Heart left ventricle (tissue), 16 donors: ENCODE results near the gene SSB. TPM values are rescaled to one million over a fixed set of nuclear protein-coding genes. Genes with fewer than 3 reads are reported as not detected.

Experiments
- ATAC-seq, 4 donors: fragments of 200-7000 bp; cut with Tn5 transposase; one replicate each; pipeline ENCODE4 v1.9.1; 2020 to 2022; ENCODE audit warnings: moderate library complexity in 4 of 4, mild to moderate bottlenecking in 3 of 4, moderate number of reproducible peaks in 1 of 4
- DNase-seq, 5 donors: peaks; one replicate each; pipeline ENCODE4 v3.0.0-alpha.2; 2020
- H3K27ac ChIP-seq, 12 donors: fragments of 200-600 bp; sonication (generic) in 4 of 12; one replicate each; pipeline versions ENCODE4 v1.5.0 to v1.8.0; 2016 to 2022; ENCODE audit warnings: mild to moderate bottlenecking in 2 of 12
- H3K27me3 ChIP-seq, 9 donors: fragments of 200-600 bp; sonication (generic) in 2 of 9; one replicate each; pipeline versions ENCODE4 v1.5.1 to v1.8.0; 2016 to 2022; ENCODE audit warnings: mild to moderate bottlenecking in 3 of 9
- H3K36me3 ChIP-seq, 9 donors: fragments of 200-600 bp; sonication (generic) in 2 of 9; one replicate each; pipeline versions ENCODE4 v1.5.0 to v1.8.0; 2018 to 2022; ENCODE audit warnings: mild to moderate bottlenecking in 2 of 9
- H3K4me1 ChIP-seq, 12 donors: fragments of 200-600 bp; sonication (generic) in 4 of 12; one replicate each; pipeline versions ENCODE4 v1.5.0 to v1.8.0; 2016 to 2022; ENCODE audit warnings: mild to moderate bottlenecking in 3 of 12
- H3K4me3 ChIP-seq, 12 donors: fragments of 200-600 bp; sonication (generic) in 4 of 12; one replicate each; pipeline versions ENCODE4 v1.5.0 to v1.8.0; 2017 to 2022; ENCODE audit warnings: mild to moderate bottlenecking in 9 of 12, moderate library complexity in 4 of 12
- H3K9me3 ChIP-seq, 12 donors: fragments of 200-600 bp; sonication (generic) in 4 of 12; one replicate each; pipeline versions ENCODE4 v1.5.0 to v1.8.0; 2016 to 2022; ENCODE audit warnings: mild to moderate bottlenecking in 1 of 12
- POLR2A ChIP-seq, 2 donors: fragments of 450-650 bp; IDR thresholded peaks; one replicate each; pipeline ENCODE4 v1.6.1; 2017; ENCODE audit warnings: antibody characterized with exemption in 2 of 2, mild to moderate bottlenecking in 2 of 2, moderate library complexity in 2 of 2
- WGBS, 4 donors: extraction: QIAGEN DNeasy Blood & Tissue Kit in 2 of 4; methylation state at CpG; one replicate each; pipeline versions ENCODE4 v1.1.5 to v1.1.7; 2013 to 2018; 5-methylcytosine and 5-hydroxymethylcytosine counted together
- intact Hi-C, 10 donors: fragments of 100-400 bp; cut with DNase I; formaldehyde crosslinking; loops; one replicate each; pipeline versions ENCODE4 v1.11.1 to v1.14.2; 2022
- polyA plus RNA-seq, 2 donors: library from polyadenylated mRNA; stranded (reverse); fragments of 200-250 nt; gene quantifications; one replicate each; pipeline ENCODE4 v1.2.3, GENCODE V29; 2013
- total RNA-seq, 9 donors: library from RNA; depleted of rRNA in 2 of 9; stranded (reverse); fragments of >200 nt in 2 of 9; fragmentation: NEBNext Ultra II Directional in 3 of 9; extraction: Animal tissue kit (Norgen Biotek cat#: 25700) in 3 of 9; gene quantifications; one replicate each; pipeline versions ENCODE4 v1.1.0 to v1.2.4, GENCODE V29; 2016 to 2023
- TF ChIP-seq, protein P1 (sequence below), 12 donors: fragments of 200-600 bp; sonication (generic) in 4 of 12; IDR thresholded peaks; one replicate each; pipeline versions ENCODE4 v1.5.0 to v1.8.0; 2018 to 2022; ENCODE audit warnings: antibody characterized with exemption in 12 of 12, mild to moderate bottlenecking in 5 of 12
- donor health status: ischemic (EF 13 %, LVEDD 7.1; RV severe dilation, severe dysfunction).
- donor health status: healthy with polysubstance abuse.
- donor health status: DM: no; HTN: yes; CAD: no.
- donor health status: DM: no; HTN: no; CAD: no.
- donor health status: ischemic (EF 25% LVEDD 6.9; RV normal size, moderate dysfunction).
- donor health status: ischemic (EF 25% LVEDD 5.7; RV mildly dilated, moderate dysfunction).
- donor health status: healthy.
- donor health status: DM: yes; HTN: yes; CAD: no.
- donor health status: ischemic (EF 35%, LVEDD 5.7; RV mildly dilated, moderate dysfunction).
- donor health status: nonischemic (EF 11% LVEDD 7.7; RV severe dilation, severe dysfunction).
- donor health status: DM: yes; HTN: yes; CAD: no.
- donor health status: PGD.
- donor health status: ischemic (EF 29% LVEDD 5.4; RV normal size, mild dysfunction).
- donor health status: nonischemic (EF 23%, LVEDD 6.1; RV moderate dilation, normal function).

Gene SSB
- total and polyA plus RNA-seq, 11 donors: 37.4 to 94.0 (median 53.9) TPM

GRCh38 chr2:169761251-169761969 is 37.3 kb upstream of the SSB start:
- 89 to 92% (median 90%) methylated on average over 9 of the region's 9 CpGs for WGBS, 4 donors
- no peak overlapping the region for H3K4me3 ChIP-seq
- DNase-seq (no peak), ATAC-seq (no peak)
- H3K9me3 ChIP-seq: no peaks in the 10 kb centered on the region
- H3K4me1 ChIP-seq: no peaks in the 10 kb centered on the region
- TF ChIP-seq POLR2A (IDR thresholded peaks at IDR 0.05): no peak
- TF ChIP-seq, protein P1, sequence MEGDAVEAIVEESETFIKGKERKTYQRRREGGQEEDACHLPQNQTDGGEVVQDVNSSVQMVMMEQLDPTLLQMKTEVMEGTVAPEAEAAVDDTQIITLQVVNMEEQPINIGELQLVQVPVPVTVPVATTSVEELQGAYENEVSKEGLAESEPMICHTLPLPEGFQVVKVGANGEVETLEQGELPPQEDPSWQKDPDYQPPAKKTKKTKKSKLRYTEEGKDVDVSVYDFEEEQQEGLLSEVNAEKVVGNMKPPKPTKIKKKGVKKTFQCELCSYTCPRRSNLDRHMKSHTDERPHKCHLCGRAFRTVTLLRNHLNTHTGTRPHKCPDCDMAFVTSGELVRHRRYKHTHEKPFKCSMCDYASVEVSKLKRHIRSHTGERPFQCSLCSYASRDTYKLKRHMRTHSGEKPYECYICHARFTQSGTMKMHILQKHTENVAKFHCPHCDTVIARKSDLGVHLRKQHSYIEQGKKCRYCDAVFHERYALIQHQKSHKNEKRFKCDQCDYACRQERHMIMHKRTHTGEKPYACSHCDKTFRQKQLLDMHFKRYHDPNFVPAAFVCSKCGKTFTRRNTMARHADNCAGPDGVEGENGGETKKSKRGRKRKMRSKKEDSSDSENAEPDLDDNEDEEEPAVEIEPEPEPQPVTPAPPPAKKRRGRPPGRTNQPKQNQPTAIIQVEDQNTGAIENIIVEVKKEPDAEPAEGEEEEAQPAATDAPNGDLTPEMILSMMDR (IDR thresholded peaks at IDR 0.05): no peak
- H3K27ac ChIP-seq: no peak overlapping the region
- no peaks in the 10 kb centered on the region for H3K27me3 ChIP-seq
- intact Hi-C loops: no loop called here
- no peaks in the 10 kb centered on the region for H3K36me3 ChIP-seq

- DNase-seq: no peak
- Histone ChIP-seq H3K27ac (no peak overlapping the region), H3K9me3 (no peaks in the 10 kb centered on the region), H3K4me3 (no peak overlapping the region), H3K36me3 (no peaks in the 10 kb centered on the region), H3K27me3 (no peaks in the 10 kb centered on the region), H3K4me1 (peaks cover 0 to under 1% (median 0%) of the 10 kb centered on the region in 12 donors)
- TF ChIP-seq, protein P1 (IDR thresholded peaks at IDR 0.05): no peak
- no peak for TF ChIP-seq POLR2A (IDR thresholded peaks at IDR 0.05)
- intact Hi-C loops: no loop called here
- no peak for ATAC-seq
- 92 to 94% (median 93%) methylated on average over 6 of the region's 6 CpGs for WGBS, 4 donors
These were observed 36.7 kb upstream of the SSB start for GRCh38 chr2:169761970-169762292.

DNA sequence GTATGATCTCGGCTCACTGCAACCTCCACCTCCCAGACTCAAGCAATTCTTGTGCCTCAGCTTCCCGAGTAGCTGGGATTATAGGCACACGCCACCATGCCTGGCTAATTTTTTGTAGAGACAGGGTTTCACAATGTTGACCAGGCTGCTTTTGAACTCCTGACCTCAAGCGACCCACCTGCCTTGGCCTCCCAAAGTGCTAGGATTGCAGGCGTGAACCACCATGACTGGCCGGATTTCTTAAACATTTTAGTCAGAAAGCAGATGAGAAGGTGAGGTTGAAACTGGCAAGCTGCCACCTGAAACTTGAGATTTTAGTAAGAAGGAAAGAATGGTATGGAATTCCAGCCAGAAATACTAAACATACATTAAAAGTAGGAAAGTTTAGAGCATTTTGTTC is 33.1 kb upstream of the SSB start:
- ATAC-seq: no peak
- no peak for TF ChIP-seq POLR2A (IDR thresholded peaks at IDR 0.05)
- H3K27me3 ChIP-seq: peaks cover 0 to 22% (median 12%) of the 10 kb centered on the region in 9 donors
- 85 to 91% (median 89%) methylated on average over 6 of the region's 6 CpGs for WGBS, 4 donors
- no peaks in the 10 kb centered on the region for H3K36me3 ChIP-seq
- no peaks in the 10 kb centered on the region for H3K9me3 ChIP-seq
- intact Hi-C loops: no loop called here
- DNase-seq: no peak
- no peak overlapping the region for H3K27ac ChIP-seq
- H3K4me1 ChIP-seq: peaks cover 0 to 19% (median 0%) of the 10 kb centered on the region in 12 donors
- H3K4me3 ChIP-seq: no peak overlapping the region

DNA sequence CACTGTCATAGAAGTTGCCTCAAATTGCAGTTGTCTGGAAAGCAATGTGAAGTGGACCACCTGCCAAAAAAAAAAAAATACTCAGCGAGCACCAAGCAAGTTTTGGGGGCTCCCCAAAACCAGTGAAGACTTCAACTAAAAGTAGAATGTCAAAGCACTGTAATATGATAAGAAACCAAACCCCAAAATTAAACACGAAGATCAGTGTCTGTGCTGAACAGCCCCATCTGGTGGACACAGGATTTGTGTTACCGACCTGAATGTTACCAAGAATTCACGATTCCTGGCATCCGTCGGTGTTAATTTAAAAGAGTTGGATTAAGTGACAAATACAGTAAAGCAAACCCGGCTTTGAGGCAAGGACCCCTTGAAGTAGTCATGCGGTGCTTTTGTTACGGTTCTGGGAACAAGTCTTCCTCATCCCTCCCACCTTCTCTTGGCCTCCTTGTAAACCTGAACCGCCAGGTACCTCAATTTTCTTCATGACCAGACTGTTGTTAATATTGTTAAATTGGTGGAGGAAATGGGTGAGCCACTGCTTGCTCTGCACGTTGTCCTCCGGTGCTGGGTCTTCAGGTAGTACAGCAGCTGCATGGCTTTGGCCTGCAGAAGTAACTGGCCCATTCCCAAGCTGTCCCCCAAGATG is 31.3 kb upstream of the SSB start:
- Histone ChIP-seq H3K27me3 (peaks cover 0 to 22% (median 12%) of the 10 kb centered on the region in 9 donors), H3K27ac (no peak overlapping the region), H3K4me1 (peaks cover 0 to 19% (median 0%) of the 10 kb centered on the region in 12 donors), H3K36me3 (no peaks in the 10 kb centered on the region), H3K9me3 (no peaks in the 10 kb centered on the region), H3K4me3 (peak overlapping the region in 1 of 12 donors; percentile 47)
- intact Hi-C loops: no loop called here
- 24 to 26% (median 26%) methylated on average over 12 of the region's 12 CpGs for WGBS, 4 donors
- DNase-seq (peak in 4 of 5 donors; percentile 36 to 44 (median 40)), ATAC-seq (peak in 1 of 4 donors; percentile 58)
- no peak for TF ChIP-seq POLR2A (IDR thresholded peaks at IDR 0.05)
- TF ChIP-seq, protein P1 (IDR thresholded peaks at IDR 0.05): peak; percentile 52 to 81 (median 66)
